ENCODE data around the gene HDAC4. TPM values are rescaled to one million over a fixed set of nuclear protein-coding genes. Genes with fewer than 3 reads are reported as not detected.
A peak's percentile ranks its signal among the peaks of the same experiment; 100 is the strongest.

The HDAC4 gene
- total RNA-seq, 2 experiments from 2014 or later: 25.2 to 65.1 TPM

GRCh38 chr2:239255628-239256349 lies 145.0 kb downstream of the HDAC4 start:
- CTCF ChIA-PET: no interaction called here
- H3K27ac Mint-ChIP-seq: no peak overlapping the region
- peaks cover 56% of the 10 kb centered on the region for H3K4me1 Mint-ChIP-seq
- no peak overlapping the region for H3K4me3 Mint-ChIP-seq
- DNase-seq (peak; percentile 31), ATAC-seq (no peak)
- peaks cover 8% of the 10 kb centered on the region for H3K9me3 Mint-ChIP-seq (ENCODE audit: low read depth)
- peaks cover 2% of the 10 kb centered on the region for H3K27me3 Mint-ChIP-seq
- H3K36me3 Mint-ChIP-seq: peaks cover 26% of the 10 kb centered on the region

GRCh38 chr2:239255218-239255617 lies 145.6 kb downstream of the HDAC4 start:
- no peak for ATAC-seq
- Mint-ChIP-seq H3K9me3 (ENCODE audit: low read depth) (peaks cover 8% of the 10 kb centered on the region), H3K36me3 (peaks cover 26% of the 10 kb centered on the region), H3K4me3 (no peak overlapping the region), H3K27ac (no peak overlapping the region), H3K4me1 (peaks cover 50% of the 10 kb centered on the region), H3K27me3 (peaks cover 2% of the 10 kb centered on the region)
- no peak for DNase-seq
- CTCF ChIA-PET: no interaction called here

GRCh38 chr2:239253701-239254436 lies 147.0 kb downstream of the HDAC4 start:
- no peak overlapping the region for H3K27ac Mint-ChIP-seq
- no peak overlapping the region for H3K4me3 Mint-ChIP-seq
- no peak for DNase-seq
- CTCF ChIA-PET: no interaction called here
- no peak for ATAC-seq
- peaks cover 26% of the 10 kb centered on the region for H3K36me3 Mint-ChIP-seq
- H3K4me1 Mint-ChIP-seq: peaks cover 37% of the 10 kb centered on the region
- H3K27me3 Mint-ChIP-seq: peaks cover 2% of the 10 kb centered on the region
- peaks cover 8% of the 10 kb centered on the region for H3K9me3 Mint-ChIP-seq (ENCODE audit: low read depth)

GRCh38 chr2:239253264-239253663 lies 147.6 kb downstream of the HDAC4 start:
- CTCF ChIA-PET: no interaction called here
- Mint-ChIP-seq H3K9me3 (ENCODE audit: low read depth) (peaks cover 8% of the 10 kb centered on the region), H3K27ac (no peak overlapping the region), H3K36me3 (peaks cover 22% of the 10 kb centered on the region), H3K27me3 (peaks cover 2% of the 10 kb centered on the region), H3K4me1 (peaks cover 32% of the 10 kb centered on the region), H3K4me3 (no peak overlapping the region)
- DNase-seq (no peak), ATAC-seq (no peak)

GRCh38 chr2:239252801-239253200 lies 148.0 kb downstream of the HDAC4 start:
- CTCF ChIA-PET: interaction anchor here (0.6 to 1.8 kb wide), 2 partner anchors 11 to 14 kb away, joined by 3 to 4 read pairs; no protein-coding TSS in a partner anchor
- peaks cover 17% of the 10 kb centered on the region for H3K36me3 Mint-ChIP-seq
- no peak overlapping the region for H3K4me3 Mint-ChIP-seq
- H3K9me3 Mint-ChIP-seq (ENCODE audit: low read depth): peaks cover 5% of the 10 kb centered on the region
- ATAC-seq (no peak), DNase-seq (no peak)
- H3K27ac Mint-ChIP-seq: no peak overlapping the region
- peaks cover 2% of the 10 kb centered on the region for H3K27me3 Mint-ChIP-seq
- peaks cover 29% of the 10 kb centered on the region for H3K4me1 Mint-ChIP-seq

GRCh38 chr2:239252393-239252792 lies 148.4 kb downstream of the HDAC4 start:
- Mint-ChIP-seq H3K27ac (no peak overlapping the region), H3K4me1 (peaks cover 29% of the 10 kb centered on the region), H3K36me3 (peaks cover 13% of the 10 kb centered on the region), H3K4me3 (no peak overlapping the region), H3K9me3 (ENCODE audit: low read depth) (peaks cover 1% of the 10 kb centered on the region), H3K27me3 (peaks cover 2% of the 10 kb centered on the region)
- ATAC-seq (no peak), DNase-seq (no peak)
- CTCF ChIA-PET: interaction anchor here (0.6 to 1.8 kb wide), 3 partner anchors 11 to 74 kb away, joined by 3 to 4 read pairs (median 3); no protein-coding TSS in a partner anchor

GRCh38 chr2:239251971-239252370 lies 148.8 kb downstream of the HDAC4 start:
- DNase-seq (no peak), ATAC-seq (no peak)
- H3K4me1 Mint-ChIP-seq: peaks cover 28% of the 10 kb centered on the region
- peaks cover 2% of the 10 kb centered on the region for H3K27me3 Mint-ChIP-seq
- no peak overlapping the region for H3K27ac Mint-ChIP-seq
- H3K36me3 Mint-ChIP-seq: peaks cover 10% of the 10 kb centered on the region
- no peak overlapping the region for H3K4me3 Mint-ChIP-seq
- CTCF ChIA-PET: interaction anchor here (0.7 to 1.8 kb wide), 2 partner anchors 12 to 74 kb away, joined by 3 to 4 read pairs; no protein-coding TSS in a partner anchor
- H3K9me3 Mint-ChIP-seq (ENCODE audit: low read depth): no peaks in the 10 kb centered on the region

- no peak for DNase-seq
- no peak for ATAC-seq
- H3K27ac Mint-ChIP-seq: no peak overlapping the region
- H3K9me3 Mint-ChIP-seq (ENCODE audit: low read depth): no peaks in the 10 kb centered on the region
- CTCF ChIA-PET: no interaction called here
- H3K4me3 Mint-ChIP-seq: no peak overlapping the region
- peaks cover 5% of the 10 kb centered on the region for H3K36me3 Mint-ChIP-seq
- H3K27me3 Mint-ChIP-seq: no peaks in the 10 kb centered on the region
- H3K4me1 Mint-ChIP-seq: peaks cover 24% of the 10 kb centered on the region
Observed at GRCh38 chr2:239250216-239251081, 150.4 kb downstream of the HDAC4 start.

- DNase-seq (no peak), ATAC-seq (no peak)
- no peaks in the 10 kb centered on the region for H3K9me3 Mint-ChIP-seq (ENCODE audit: low read depth)
- H3K27ac Mint-ChIP-seq: no peak overlapping the region
- CTCF ChIA-PET: no interaction called here
- peaks cover 22% of the 10 kb centered on the region for H3K4me1 Mint-ChIP-seq
- H3K36me3 Mint-ChIP-seq: peaks cover 2% of the 10 kb centered on the region
- H3K27me3 Mint-ChIP-seq: no peaks in the 10 kb centered on the region
- no peak overlapping the region for H3K4me3 Mint-ChIP-seq
Observed at GRCh38 chr2:239249776-239250175, 151.0 kb downstream of the HDAC4 start.

- no peak overlapping the region for H3K4me3 Mint-ChIP-seq
- ATAC-seq (no peak), DNase-seq (no peak)
- H3K4me1 Mint-ChIP-seq: peaks cover 20% of the 10 kb centered on the region
- H3K27ac Mint-ChIP-seq: no peak overlapping the region
- no peaks in the 10 kb centered on the region for H3K9me3 Mint-ChIP-seq (ENCODE audit: low read depth)
- CTCF ChIA-PET: no interaction called here
- no peaks in the 10 kb centered on the region for H3K27me3 Mint-ChIP-seq
- H3K36me3 Mint-ChIP-seq: peaks cover 3% of the 10 kb centered on the region
Observed at GRCh38 chr2:239249048-239249447, 151.8 kb downstream of the HDAC4 start.

- Mint-ChIP-seq H3K27ac (no peak overlapping the region), H3K9me3 (ENCODE audit: low read depth) (no peaks in the 10 kb centered on the region), H3K4me3 (no peak overlapping the region), H3K4me1 (peaks cover 13% of the 10 kb centered on the region), H3K27me3 (no peaks in the 10 kb centered on the region), H3K36me3 (peaks cover 3% of the 10 kb centered on the region)
- ATAC-seq: peak; percentile 23
- CTCF ChIA-PET: no interaction called here
- DNase-seq: no peak
Observed at GRCh38 chr2:239247401-239248245, 153.2 kb downstream of the HDAC4 start.

GRCh38 chr2:239246723-239247122 lies 154.1 kb downstream of the HDAC4 start:
- no peaks in the 10 kb centered on the region for H3K27me3 Mint-ChIP-seq
- H3K4me3 Mint-ChIP-seq: no peak overlapping the region
- H3K27ac Mint-ChIP-seq: no peak overlapping the region
- H3K36me3 Mint-ChIP-seq: peaks cover 3% of the 10 kb centered on the region
- H3K9me3 Mint-ChIP-seq (ENCODE audit: low read depth): no peaks in the 10 kb centered on the region
- no peak for ATAC-seq
- peaks cover 13% of the 10 kb centered on the region for H3K4me1 Mint-ChIP-seq
- no peak for DNase-seq
- CTCF ChIA-PET: no interaction called here

All from activated CD8-positive, alpha-beta memory T cell treated with anti-CD3 and anti-CD28 coated beads, Interleukin-2, amount 10 ng/mL, durations not matched to agents 7 days and 5 days (primary cell).